Neural cell (in vitro differentiated cells): Measurements from ENCODE around the gene SHB. TPM values are rescaled to one million over a fixed set of nuclear protein-coding genes. Genes with fewer than 3 reads are reported as not detected.

Source experiments
- H2AFZ ChIP-seq: fragments of 200-600, 300-800 bp; sonication (generic), shearing (Covaris generic); 2 replicates; pipeline ENCODE4 v1.6.0; 2014; ENCODE audit warnings: low read depth, mild to moderate bottlenecking, antibody characterized with exemption, low read length, moderate library complexity
- H3F3A ChIP-seq: fragments of 200-600 bp; shearing (Covaris generic); 2 replicates; pipeline ENCODE4 v1.6.1; 2016; ENCODE audit warnings: mild to moderate bottlenecking, moderate library complexity, mixed read lengths, antibody characterized with exemption, low read length; ENCODE audit not compliant: insufficient read depth, poor library complexity, severe bottlenecking
- H3K27ac ChIP-seq: fragments of 200-600, 300-800 bp; sonication (generic), shearing (Covaris generic); 2 replicates; pipeline ENCODE4 v1.5.1; 2014; ENCODE audit warnings: mild to moderate bottlenecking, low read length, moderate library complexity
- H3K27me3 ChIP-seq: fragments of 300-800, 200-600 bp; sonication (generic), shearing (Covaris generic); 2 replicates; pipeline ENCODE4 v1.6.0; 2014; ENCODE audit warnings: mild to moderate bottlenecking, low read depth, low read length, moderate library complexity; ENCODE audit not compliant: insufficient read depth
- H3K36me3 ChIP-seq: fragments of 300-800, 200-600 bp; sonication (generic), shearing (Covaris generic); 2 replicates; pipeline ENCODE4 v1.5.1; 2014; ENCODE audit warnings: mild to moderate bottlenecking, antibody characterized with exemption, low read length, moderate library complexity; ENCODE audit not compliant: insufficient read depth
- H3K4me2 ChIP-seq: fragments of 300-800, 200-600 bp; sonication (generic), shearing (Covaris generic); 2 replicates; pipeline ENCODE4 v1.6.0; 2014; ENCODE audit warnings: mild to moderate bottlenecking, low read length
- H3K4me3 ChIP-seq: fragments of 300-800, 200-600 bp; sonication (generic), shearing (Covaris generic); 2 replicates; pipeline ENCODE4 v1.5.1; 2014; ENCODE audit warnings: mild to moderate bottlenecking, low read length, moderate library complexity
- H3K79me2 ChIP-seq: fragments of 200-600 bp; shearing (Covaris generic); replicated peaks from 2 replicates; pipeline ENCODE4 v1.6.0; 2014; ENCODE audit warnings: mild to moderate bottlenecking, low read length, moderate library complexity; ENCODE audit not compliant: insufficient read depth
- H3K9ac ChIP-seq: fragments of 300-800, 200-600 bp; sonication (generic), shearing (Covaris generic); 2 replicates; pipeline ENCODE4 v1.6.1; 2016; ENCODE audit warnings: mild to moderate bottlenecking, low read length, mixed read lengths
- H3K9me2 ChIP-seq: fragments of 200-600 bp; shearing (Covaris generic); 2 replicates; pipeline ENCODE4 v1.6.1; 2016; ENCODE audit warnings: mild to moderate bottlenecking, low read length, mixed read lengths; ENCODE audit not compliant: insufficient read depth
- H3K9me3 ChIP-seq: fragments of 200-600, 300-800 bp; sonication (generic), shearing (Covaris generic); 2 replicates; pipeline ENCODE4 v1.6.1; 2016; ENCODE audit warnings: mild to moderate bottlenecking, mixed run types, low read length, moderate library complexity, mixed read lengths
- H4K20me1 ChIP-seq: fragments of 200-600 bp; shearing (Covaris generic); 2 replicates; pipeline ENCODE4 v1.6.1; 2016; ENCODE audit warnings: mild to moderate bottlenecking, mixed run types; ENCODE audit not compliant: insufficient read depth
- EP300 ChIP-seq: fragments of 450-650 bp; conservative IDR thresholded peaks from 2 replicates; pipeline ENCODE4 v1.6.1; 2014; ENCODE audit warnings: antibody characterized with exemption, mild to moderate bottlenecking, moderate library complexity; ENCODE audit not compliant: poor library complexity, severe bottlenecking
- EZH2 ChIP-seq: fragments of 200-600, 300-800 bp; shearing (Covaris generic), sonication (generic); IDR thresholded peaks from 2 replicates; pipeline ENCODE4 v1.6.1; 2014; ENCODE audit warnings: antibody characterized with exemption, low read length, borderline replicate concordance, mild to moderate bottlenecking; ENCODE audit not compliant: insufficient read depth, poor library complexity, severe bottlenecking
- MXI1 ChIP-seq: fragments of 450-650 bp; conservative IDR thresholded peaks from 2 replicates; pipeline ENCODE4 v1.6.1; 2014; ENCODE audit warnings: antibody characterized with exemption, mild to moderate bottlenecking; ENCODE audit not compliant: poor library complexity, severe bottlenecking
- POLR2AphosphoS5 ChIP-seq: IDR thresholded peaks from 2 replicates; pipeline ENCODE4 v1.6.1; 2012
- RAD21 ChIP-seq: fragments of 450-650 bp; conservative IDR thresholded peaks from 2 replicates; pipeline ENCODE4 v1.6.1; 2014; ENCODE audit warnings: antibody characterized with exemption, mild to moderate bottlenecking, moderate library complexity
- SMC3 ChIP-seq: fragments of 450-650 bp; conservative IDR thresholded peaks from 2 replicates; pipeline ENCODE4 v1.6.1; 2014; ENCODE audit warnings: antibody characterized with exemption, mild to moderate bottlenecking, moderate library complexity; ENCODE audit not compliant: poor library complexity
- TAF1 ChIP-seq: IDR thresholded peaks from 2 replicates; pipeline ENCODE4 v1.6.1; 2012; ENCODE audit warnings: low read depth
- polyA plus RNA-seq: library from polyadenylated mRNA; depleted of rRNA; stranded (reverse); fragments of >200 nt; gene quantifications from 2 replicates; pipeline ENCODE4 v1.2.3, GENCODE V29; 2014
- TF ChIP-seq, protein P1 (sequence below): IDR thresholded peaks from 2 replicates; pipeline ENCODE4 v1.6.1; 2012; ENCODE audit warnings: borderline replicate concordance
- TF ChIP-seq, protein P2 (sequence below): fragments of 450-650 bp; IDR thresholded peaks from 2 replicates; pipeline ENCODE4 v1.5.1; 2014; ENCODE audit warnings: antibody characterized with exemption, mild to moderate bottlenecking, moderate library complexity; ENCODE audit not compliant: poor library complexity, severe bottlenecking

Gene SHB
- polyA plus RNA-seq, 1 donor from 2014 or later: 17.5 TPM

DNA sequence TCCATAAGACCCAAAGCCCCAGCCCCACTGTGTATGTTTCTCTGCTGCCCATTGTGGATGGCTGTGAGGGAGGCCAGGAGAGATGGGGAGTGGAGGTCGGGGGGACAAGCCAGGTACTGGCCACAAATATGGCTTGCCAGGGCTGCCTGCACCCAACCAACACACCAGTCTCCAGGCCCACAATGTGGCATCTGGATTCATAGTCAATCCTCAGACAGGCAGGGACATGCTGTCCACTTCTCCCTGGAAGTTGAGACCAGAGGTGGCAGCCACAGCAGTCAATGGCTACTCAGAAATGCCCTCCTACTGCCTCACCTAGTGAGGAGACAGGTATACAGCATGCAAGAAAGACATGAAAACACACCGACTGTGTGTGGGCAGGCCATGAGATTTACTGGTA is 103.9 kb downstream of the SHB start (continued):
- TF ChIP-seq MXI1: no peak
- TF ChIP-seq EZH2: no peak

DNA sequence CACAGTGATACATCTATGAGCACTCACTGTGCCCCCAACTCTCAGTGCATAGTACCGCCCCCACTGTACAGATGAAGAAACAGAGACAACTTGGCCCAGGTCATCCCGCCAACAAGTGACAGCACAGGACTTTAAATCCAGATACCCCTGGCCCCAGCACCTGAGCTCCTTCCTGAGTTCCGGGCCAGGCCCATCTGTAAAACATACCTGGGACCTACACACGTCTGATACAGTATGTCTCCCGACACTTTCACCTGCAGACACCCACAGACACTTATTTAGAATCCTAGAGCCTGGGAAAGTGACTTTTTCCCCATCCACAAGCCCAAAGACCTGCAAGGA is 104.3 kb downstream of the SHB start:
- TF ChIP-seq SMC3 (no peak), EZH2 (no peak), RAD21 (no peak), POLR2AphosphoS5 (no peak), TAF1 (no peak), MXI1 (no peak), EP300 (no peak)
- TF ChIP-seq, protein P1, sequence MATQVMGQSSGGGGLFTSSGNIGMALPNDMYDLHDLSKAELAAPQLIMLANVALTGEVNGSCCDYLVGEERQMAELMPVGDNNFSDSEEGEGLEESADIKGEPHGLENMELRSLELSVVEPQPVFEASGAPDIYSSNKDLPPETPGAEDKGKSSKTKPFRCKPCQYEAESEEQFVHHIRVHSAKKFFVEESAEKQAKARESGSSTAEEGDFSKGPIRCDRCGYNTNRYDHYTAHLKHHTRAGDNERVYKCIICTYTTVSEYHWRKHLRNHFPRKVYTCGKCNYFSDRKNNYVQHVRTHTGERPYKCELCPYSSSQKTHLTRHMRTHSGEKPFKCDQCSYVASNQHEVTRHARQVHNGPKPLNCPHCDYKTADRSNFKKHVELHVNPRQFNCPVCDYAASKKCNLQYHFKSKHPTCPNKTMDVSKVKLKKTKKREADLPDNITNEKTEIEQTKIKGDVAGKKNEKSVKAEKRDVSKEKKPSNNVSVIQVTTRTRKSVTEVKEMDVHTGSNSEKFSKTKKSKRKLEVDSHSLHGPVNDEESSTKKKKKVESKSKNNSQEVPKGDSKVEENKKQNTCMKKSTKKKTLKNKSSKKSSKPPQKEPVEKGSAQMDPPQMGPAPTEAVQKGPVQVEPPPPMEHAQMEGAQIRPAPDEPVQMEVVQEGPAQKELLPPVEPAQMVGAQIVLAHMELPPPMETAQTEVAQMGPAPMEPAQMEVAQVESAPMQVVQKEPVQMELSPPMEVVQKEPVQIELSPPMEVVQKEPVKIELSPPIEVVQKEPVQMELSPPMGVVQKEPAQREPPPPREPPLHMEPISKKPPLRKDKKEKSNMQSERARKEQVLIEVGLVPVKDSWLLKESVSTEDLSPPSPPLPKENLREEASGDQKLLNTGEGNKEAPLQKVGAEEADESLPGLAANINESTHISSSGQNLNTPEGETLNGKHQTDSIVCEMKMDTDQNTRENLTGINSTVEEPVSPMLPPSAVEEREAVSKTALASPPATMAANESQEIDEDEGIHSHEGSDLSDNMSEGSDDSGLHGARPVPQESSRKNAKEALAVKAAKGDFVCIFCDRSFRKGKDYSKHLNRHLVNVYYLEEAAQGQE: no peak
- TF ChIP-seq, protein P2, sequence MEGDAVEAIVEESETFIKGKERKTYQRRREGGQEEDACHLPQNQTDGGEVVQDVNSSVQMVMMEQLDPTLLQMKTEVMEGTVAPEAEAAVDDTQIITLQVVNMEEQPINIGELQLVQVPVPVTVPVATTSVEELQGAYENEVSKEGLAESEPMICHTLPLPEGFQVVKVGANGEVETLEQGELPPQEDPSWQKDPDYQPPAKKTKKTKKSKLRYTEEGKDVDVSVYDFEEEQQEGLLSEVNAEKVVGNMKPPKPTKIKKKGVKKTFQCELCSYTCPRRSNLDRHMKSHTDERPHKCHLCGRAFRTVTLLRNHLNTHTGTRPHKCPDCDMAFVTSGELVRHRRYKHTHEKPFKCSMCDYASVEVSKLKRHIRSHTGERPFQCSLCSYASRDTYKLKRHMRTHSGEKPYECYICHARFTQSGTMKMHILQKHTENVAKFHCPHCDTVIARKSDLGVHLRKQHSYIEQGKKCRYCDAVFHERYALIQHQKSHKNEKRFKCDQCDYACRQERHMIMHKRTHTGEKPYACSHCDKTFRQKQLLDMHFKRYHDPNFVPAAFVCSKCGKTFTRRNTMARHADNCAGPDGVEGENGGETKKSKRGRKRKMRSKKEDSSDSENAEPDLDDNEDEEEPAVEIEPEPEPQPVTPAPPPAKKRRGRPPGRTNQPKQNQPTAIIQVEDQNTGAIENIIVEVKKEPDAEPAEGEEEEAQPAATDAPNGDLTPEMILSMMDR: no peak
- Histone ChIP-seq H4K20me1 (no peaks in the 10 kb centered on the region), H3K4me3 (no peak overlapping the region), H3K79me2 (peaks cover 7% of the 10 kb centered on the region), H3K4me2 (no peak overlapping the region), H3K36me3 (no peaks in the 10 kb centered on the region), H2AFZ (no peak overlapping the region), H3F3A (no peaks in the 10 kb centered on the region), H3K9ac (no peak overlapping the region), H3K9me3 (no peaks in the 10 kb centered on the region), H3K27me3 (no peaks in the 10 kb centered on the region), H3K27ac (no peak overlapping the region), H3K9me2 (no peaks in the 10 kb centered on the region)

DNA sequence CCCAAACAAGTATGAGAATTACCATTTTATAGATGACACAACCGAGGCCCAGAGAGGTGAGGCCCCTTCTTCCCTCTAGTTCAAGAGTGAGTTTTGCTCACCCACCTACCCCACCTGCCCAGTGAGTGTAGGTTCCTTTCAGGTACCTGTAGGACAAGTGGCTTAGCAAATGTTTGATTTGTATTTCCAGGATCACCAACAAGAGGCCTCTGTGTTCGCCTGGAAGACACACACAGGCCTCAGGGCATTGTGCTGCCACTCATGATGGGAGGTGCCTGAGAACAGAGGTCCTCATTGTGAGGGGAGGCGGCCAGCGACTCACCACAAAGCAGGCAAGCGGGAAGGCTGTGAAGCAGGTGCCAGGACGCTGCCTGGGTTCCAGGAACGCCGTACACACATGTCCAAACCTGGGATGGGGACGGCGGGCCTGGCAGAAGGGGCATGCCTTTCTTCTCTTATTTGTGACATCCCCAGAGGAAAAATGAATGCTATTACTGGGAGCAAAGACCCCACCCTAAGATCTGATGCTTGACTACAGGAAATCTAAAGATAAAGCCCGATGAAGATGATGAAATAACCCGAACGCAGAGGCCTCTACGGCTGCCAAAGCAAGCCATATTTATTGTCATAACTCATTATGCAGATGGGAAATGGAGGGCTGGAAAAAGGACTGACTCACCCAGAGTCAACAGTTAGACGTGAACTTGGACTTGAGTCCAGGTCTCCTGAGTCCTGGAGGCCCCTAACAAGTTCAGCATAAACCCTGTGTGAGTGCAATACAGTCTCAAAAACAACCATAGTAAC is 104.9 kb downstream of the SHB start:
- Histone ChIP-seq H3K79me2 (peaks cover 7% of the 10 kb centered on the region), H4K20me1 (no peaks in the 10 kb centered on the region), H3K27me3 (no peaks in the 10 kb centered on the region), H3K27ac (no peak overlapping the region), H3K4me2 (no peak overlapping the region), H3F3A (no peaks in the 10 kb centered on the region), H3K9ac (no peak overlapping the region), H3K9me2 (no peaks in the 10 kb centered on the region), H3K4me3 (no peak overlapping the region), H3K9me3 (no peaks in the 10 kb centered on the region), H3K36me3 (no peaks in the 10 kb centered on the region), H2AFZ (no peak overlapping the region)
- TF ChIP-seq, protein P1: no peak
- no peak for TF ChIP-seq TAF1
- no peak for TF ChIP-seq EZH2
- TF ChIP-seq MXI1: no peak
- no peak for TF ChIP-seq EP300
- TF ChIP-seq, protein P2: no peak
- TF ChIP-seq SMC3: no peak
- no peak for TF ChIP-seq POLR2AphosphoS5
- no peak for TF ChIP-seq RAD21
